Spinal cord (tissue), 10 donors: Measurements from ENCODE around the gene RMND1. TPM values are rescaled to one million over a fixed set of nuclear protein-coding genes. Genes with fewer than 3 reads are reported as not detected.

ENCODE experiments used
- DNase-seq, 6 donors: peaks; one replicate each; pipeline versions ENCODE4 v3.0.0 to v3.0.0-alpha.2; 2013 to 2015; ENCODE audit warnings: low spot score in 6 of 6, low read depth in 4 of 6
- H3K27ac ChIP-seq: one replicate; pipeline ENCODE4 v1.5.1; 2013; ENCODE audit warnings: low read depth, low read length, control low read depth
- H3K27me3 ChIP-seq: one replicate; pipeline ENCODE4 v1.6.1; 2013; ENCODE audit warnings: low read length; ENCODE audit not compliant: control insufficient read depth, insufficient read depth
- H3K36me3 ChIP-seq: one replicate; pipeline ENCODE4 v1.6.1; 2013; ENCODE audit warnings: low read length; ENCODE audit not compliant: control insufficient read depth, insufficient read depth
- H3K4me1 ChIP-seq: one replicate; pipeline ENCODE4 v1.6.1; 2013; ENCODE audit warnings: low read length; ENCODE audit not compliant: control insufficient read depth, insufficient read depth
- H3K4me3 ChIP-seq: one replicate; pipeline ENCODE4 v1.5.1; 2013; ENCODE audit warnings: low read depth, low read length, control low read depth
- H3K9me3 ChIP-seq: one replicate; pipeline ENCODE4 v1.6.1; 2013; ENCODE audit warnings: low read length; ENCODE audit not compliant: control insufficient read depth, insufficient read depth
- WGBS: methylation state at CpG from one replicate; pipeline ENCODE4 v1.1.5; 2013; ENCODE audit warnings: missing lambda C conversion rate; ENCODE audit not compliant: insufficient coverage; 5-methylcytosine and 5-hydroxymethylcytosine counted together
- polyA plus RNA-seq, 2 donors: library from polyadenylated mRNA; unstranded; fragments of 120-200 nt; gene quantifications; one replicate each; pipeline ENCODE4 v1.2.1, GENCODE V29; 2013; ENCODE audit not compliant: insufficient read length in 2 of 2
- total RNA-seq, 2 donors: library from RNA; depleted of rRNA in 1 of 2; stranded (reverse); fragments of 120-200 nt in 1 of 2; fragments of >200 nt in 1 of 2; gene quantifications; one replicate each; pipeline versions ENCODE4 v1.2.3 to v1.2.4, GENCODE V29; 2013 to 2014
- donor health status: healthy.

The RMND1 gene
- total and polyA plus RNA-seq, 4 donors = 25.2 to 39.7 (median 27.9) TPM

DNA sequence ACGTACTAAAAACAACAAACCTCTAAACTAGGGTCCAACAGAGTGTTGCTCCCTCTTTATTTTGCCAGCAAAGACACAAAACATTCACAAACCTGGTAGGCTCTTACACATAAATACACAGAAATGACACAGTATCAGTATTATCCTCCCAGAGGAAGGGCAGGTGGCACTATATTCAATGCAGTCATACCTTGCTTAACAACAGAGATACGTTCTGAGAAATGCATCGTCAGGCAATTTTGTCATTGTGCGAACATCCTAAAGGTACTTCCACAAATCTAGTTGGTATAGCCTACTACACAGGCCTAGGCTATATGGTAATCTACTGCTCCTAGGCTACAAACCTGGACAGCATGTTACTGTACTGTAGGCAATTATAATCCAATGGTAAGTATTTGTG, 70.2 kb downstream of the RMND1 start:
- Histone ChIP-seq H3K27ac (no peak overlapping the region), H3K27me3 (no peaks in the 10 kb centered on the region), H3K9me3 (no peaks in the 10 kb centered on the region), H3K36me3 (no peaks in the 10 kb centered on the region), H3K4me1 (peaks cover 5% of the 10 kb centered on the region), H3K4me3 (no peak overlapping the region)
- 77% methylated on average over 3 of the region's 4 CpGs for WGBS
- no peak for DNase-seq

DNA sequence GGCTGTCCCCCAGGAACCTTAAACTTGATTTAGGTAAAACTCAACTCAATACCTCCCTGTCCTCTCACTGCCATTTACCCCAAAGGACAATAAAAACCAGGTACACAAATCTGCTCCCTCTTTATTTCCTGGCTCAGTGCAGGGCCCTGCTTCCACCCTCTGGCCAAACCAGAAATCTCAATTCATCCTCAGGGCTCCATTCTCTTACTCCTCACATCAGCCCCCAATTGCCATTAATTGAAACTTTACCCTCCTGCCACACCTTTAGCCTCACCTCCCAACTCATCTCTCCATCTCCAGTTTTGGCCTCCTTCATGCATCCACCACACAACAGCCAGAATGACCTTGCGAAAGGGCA, 71.1 kb downstream of the RMND1 start:
- H3K27me3 ChIP-seq = no peaks in the 10 kb centered on the region
- no peaks in the 10 kb centered on the region for H3K9me3 ChIP-seq
- 100% methylated on average over 1 of the region's 1 CpG for WGBS
- no peak overlapping the region for H3K27ac ChIP-seq
- no peak overlapping the region for H3K4me3 ChIP-seq
- DNase-seq = no peak
- H3K4me1 ChIP-seq = peaks cover 5% of the 10 kb centered on the region
- no peaks in the 10 kb centered on the region for H3K36me3 ChIP-seq

DNA sequence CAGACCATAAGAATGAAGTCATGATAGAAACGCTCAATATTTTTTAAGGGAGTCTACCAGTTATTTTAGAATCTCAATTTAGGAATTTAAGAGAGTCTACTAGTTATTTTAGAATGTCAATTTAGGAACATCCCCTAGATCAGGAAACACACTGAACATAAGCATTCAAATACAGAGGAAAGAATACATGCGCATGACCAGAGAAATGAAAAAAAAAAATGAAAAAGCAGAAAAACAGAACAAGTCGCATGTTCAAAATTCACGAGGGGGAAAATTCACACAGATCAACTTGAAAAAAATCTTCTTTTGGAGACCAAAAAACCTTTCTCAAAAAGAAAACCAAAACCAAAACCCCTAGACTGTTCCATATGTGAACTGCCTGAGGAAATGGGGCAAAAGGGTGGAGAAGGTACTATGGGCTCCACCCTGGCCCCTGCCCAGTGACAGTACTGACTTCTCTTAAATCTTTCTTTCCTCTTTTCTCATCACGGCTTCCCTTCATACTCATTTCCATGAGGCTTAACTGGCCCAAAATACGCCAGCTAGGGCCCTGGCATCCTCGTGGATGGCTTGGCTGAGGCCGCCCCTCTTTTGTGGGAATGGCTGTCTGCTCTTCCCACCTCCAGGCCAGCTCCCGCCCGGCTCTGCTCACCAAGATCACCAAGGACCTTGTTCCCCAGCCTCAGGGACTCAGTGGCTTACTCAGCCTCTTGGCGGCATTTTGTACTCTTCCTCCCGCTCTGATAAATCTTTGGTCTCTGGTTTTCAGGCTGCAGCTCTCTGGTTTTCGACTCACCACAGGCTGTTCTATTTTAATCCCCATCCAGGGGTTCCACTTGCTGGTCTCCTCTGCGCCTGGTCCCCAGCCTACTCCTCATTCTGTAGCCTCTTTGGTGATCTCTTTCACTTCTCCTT, 71.7 kb downstream of the RMND1 start:
- no peak overlapping the region for H3K27ac ChIP-seq

DNA sequence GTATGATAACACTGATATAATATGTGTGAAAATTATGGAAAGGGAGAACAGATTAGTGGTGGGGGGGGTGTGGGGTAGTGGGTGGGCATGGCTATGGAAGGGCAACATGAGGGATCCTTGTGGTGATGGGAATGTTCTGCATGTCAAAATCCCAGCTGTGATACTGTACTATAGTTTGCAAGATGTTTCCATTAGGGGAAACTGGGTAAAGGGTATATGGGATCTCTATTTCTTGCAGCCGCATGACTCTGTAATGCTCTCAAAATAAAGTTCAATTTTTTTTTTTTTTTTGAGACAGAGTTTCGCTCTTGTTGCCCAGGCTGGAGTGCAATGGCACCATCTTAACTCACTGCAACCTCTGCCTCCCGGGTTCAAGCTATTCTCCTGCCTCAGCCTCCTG, 74.8 kb downstream of the RMND1 start:
- WGBS = no CpG with 5 or more reads among the region's 3 CpGs
- DNase-seq = no peak
- Histone ChIP-seq H3K4me3 (no peak overlapping the region), H3K36me3 (peaks cover 5% of the 10 kb centered on the region), H3K27ac (no peak overlapping the region), H3K27me3 (no peaks in the 10 kb centered on the region), H3K9me3 (no peaks in the 10 kb centered on the region), H3K4me1 (peaks cover 9% of the 10 kb centered on the region)

More for the DNA sequence above, 71.7 kb downstream of the RMND1 start:
- DNase-seq = no peak
- 73% methylated on average over 10 of the region's 14 CpGs for WGBS
- Histone ChIP-seq H3K27me3 (no peaks in the 10 kb centered on the region), H3K9me3 (no peaks in the 10 kb centered on the region), H3K4me3 (no peak overlapping the region), H3K4me1 (peaks cover 9% of the 10 kb centered on the region), H3K36me3 (no peaks in the 10 kb centered on the region)

DNA sequence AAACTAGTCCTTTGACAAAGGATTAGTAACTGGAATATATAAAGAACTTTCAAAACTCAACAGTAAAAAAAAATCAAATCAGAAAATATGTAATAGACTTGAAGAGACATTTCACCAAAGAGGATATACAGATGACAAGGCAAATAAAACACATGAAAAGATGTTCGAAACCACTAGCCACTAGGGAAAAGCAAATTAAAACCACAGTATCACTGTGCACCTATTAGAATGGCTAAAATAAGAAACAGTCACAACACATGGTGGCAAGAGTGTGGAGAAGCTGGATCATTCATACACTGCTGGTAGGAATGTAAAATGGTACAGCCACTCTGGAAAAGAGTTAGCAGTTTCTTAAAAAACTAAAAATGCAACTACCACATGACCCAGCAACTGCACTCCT, 75.5 kb downstream of the RMND1 start:
- H3K9me3 ChIP-seq = no peaks in the 10 kb centered on the region
- peaks cover 9% of the 10 kb centered on the region for H3K4me1 ChIP-seq
- no peak overlapping the region for H3K27ac ChIP-seq
- H3K27me3 ChIP-seq = no peaks in the 10 kb centered on the region
- no peak overlapping the region for H3K4me3 ChIP-seq
- DNase-seq = no peak
- peaks cover 6% of the 10 kb centered on the region for H3K36me3 ChIP-seq
- WGBS = no CpG with 5 or more reads among the region's 1 CpG

DNA sequence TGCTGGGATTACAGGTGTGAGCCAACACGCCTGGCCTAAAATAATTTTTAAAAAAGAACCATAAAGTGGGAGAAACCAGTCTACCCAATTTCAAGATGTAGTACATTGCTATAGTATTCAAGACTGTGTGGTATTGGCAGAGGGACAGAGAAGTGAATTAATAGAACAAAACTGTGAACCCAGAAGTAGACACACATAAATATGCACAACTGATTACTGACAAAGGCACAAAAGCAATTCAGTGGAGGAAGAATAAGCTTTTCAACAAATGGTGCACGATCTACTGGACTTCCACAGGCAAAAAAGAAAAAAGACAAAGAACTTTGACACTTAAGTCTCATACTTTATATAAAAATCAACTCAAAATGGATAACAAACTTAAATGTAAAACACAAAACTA, 76.1 kb downstream of the RMND1 start:
- Histone ChIP-seq H3K27ac (no peak overlapping the region), H3K27me3 (no peaks in the 10 kb centered on the region), H3K9me3 (no peaks in the 10 kb centered on the region), H3K4me3 (no peak overlapping the region), H3K36me3 (peaks cover 8% of the 10 kb centered on the region), H3K4me1 (peaks cover 9% of the 10 kb centered on the region)
- WGBS = no CpG with 5 or more reads among the region's 2 CpGs
- no peak for DNase-seq

DNA sequence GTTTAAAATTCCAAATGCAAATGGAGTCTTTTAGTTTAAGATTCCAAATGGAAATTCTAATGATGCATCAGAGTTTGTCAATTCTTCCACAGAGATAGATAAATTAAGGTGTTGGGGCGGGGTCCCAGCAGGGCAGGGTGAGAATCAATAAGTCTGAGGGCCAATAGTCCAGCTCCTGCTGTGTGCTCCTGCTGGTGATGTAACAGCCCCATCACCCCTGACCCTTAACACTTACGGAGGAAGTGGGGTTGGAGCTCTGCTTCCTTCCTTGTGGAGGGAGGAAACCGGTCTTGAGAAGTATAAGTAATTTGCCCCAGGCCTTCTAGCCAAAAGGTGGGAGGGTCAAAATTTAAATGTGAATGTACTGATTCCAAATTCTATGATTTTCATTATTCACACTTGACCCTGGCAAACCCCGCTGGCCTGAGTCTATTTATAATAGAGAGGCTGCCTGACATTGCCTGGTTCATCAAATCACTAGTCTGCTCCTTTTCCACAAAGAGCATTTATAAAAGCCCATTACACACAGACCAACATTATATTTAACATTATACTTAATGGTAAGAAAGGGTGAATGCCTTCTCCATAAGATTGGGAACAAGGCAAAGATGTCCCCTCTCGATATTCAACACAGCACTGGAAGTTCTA, 77.8 kb downstream of the RMND1 start:
- Histone ChIP-seq H3K36me3 (peaks cover 9% of the 10 kb centered on the region), H3K9me3 (no peaks in the 10 kb centered on the region), H3K4me3 (no peak overlapping the region), H3K27me3 (no peaks in the 10 kb centered on the region), H3K27ac (no peak overlapping the region), H3K4me1 (peaks cover 4% of the 10 kb centered on the region)
- WGBS = no CpG with 5 or more reads among the region's 5 CpGs
- DNase-seq = no peak

DNA sequence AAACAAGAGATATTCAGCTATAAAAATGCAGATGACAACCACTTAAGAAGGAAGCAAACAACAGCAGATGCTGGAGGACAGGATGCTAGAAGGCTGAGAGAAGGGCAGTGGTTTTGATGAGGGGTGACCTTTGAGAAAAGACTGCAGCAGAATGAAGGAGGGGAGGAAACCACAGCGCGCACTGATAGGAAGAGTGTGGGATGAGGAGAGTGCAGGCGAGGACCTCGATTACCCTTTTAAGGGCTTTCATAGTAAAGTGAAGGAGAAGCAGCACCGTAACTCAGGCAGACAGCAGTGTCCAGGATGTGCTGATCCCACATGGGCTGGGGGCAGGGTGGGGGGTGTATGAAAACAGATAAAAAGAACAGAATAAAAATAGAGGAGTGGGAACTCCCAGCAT, 79.8 kb downstream of the RMND1 start:
- 92% methylated on average over 5 of the region's 5 CpGs for WGBS
- Histone ChIP-seq H3K4me1 (peaks cover 4% of the 10 kb centered on the region), H3K36me3 (peaks cover 15% of the 10 kb centered on the region), H3K27me3 (no peaks in the 10 kb centered on the region), H3K27ac (no peak overlapping the region), H3K4me3 (no peak overlapping the region), H3K9me3 (no peaks in the 10 kb centered on the region)
- no peak for DNase-seq

DNA sequence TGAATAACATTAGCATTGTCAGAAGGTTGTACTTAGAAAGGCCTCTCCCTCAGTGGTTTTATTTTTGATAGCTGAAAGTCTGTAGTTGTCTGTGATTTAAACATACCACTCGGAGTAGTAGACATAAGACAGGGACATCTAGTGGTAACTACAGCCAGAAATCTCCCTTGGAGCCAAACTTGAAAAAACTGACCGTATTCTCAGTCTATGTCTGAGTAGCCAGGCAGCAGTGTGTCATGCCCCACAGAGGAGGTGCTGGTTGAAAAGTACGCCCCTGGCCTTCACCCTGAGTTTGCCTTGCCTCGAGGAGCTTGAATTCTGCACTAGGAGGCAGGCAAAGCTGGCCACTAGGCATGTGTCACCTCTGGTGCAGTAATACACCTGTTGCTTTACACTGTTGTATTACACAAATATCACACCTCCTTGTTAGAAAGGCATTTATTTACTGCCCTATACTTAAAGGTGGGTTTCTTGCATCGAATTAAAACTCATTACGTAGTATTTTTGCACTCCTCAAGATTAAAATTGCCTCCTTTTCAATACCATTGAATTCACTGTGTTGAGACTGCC, 81.3 kb downstream of the RMND1 start:
- Histone ChIP-seq H3K9me3 (no peaks in the 10 kb centered on the region), H3K4me3 (no peak overlapping the region), H3K27ac (no peak overlapping the region), H3K36me3 (peaks cover 26% of the 10 kb centered on the region), H3K4me1 (peaks cover 10% of the 10 kb centered on the region), H3K27me3 (no peaks in the 10 kb centered on the region)
- peak in 3 of 6 donors; percentile 17 to 64 (median 54) for DNase-seq
- WGBS = 55% methylated on average over 4 of the region's 6 CpGs
